GM18526 (cell line): ENCODE measurements around the gene ACKR1.

Experiments used
- POLR2A ChIP-seq: IDR thresholded peaks from 3 replicates; pipeline ENCODE4 v1.6.1; 2011; ENCODE audit not compliant: insufficient read length; ENCODE audit errors: extremely low read depth

Gene ACKR1

GRCh38 chr1:159207080-159207479 lies 2.4 kb downstream of the ACKR1 start:
- TF ChIP-seq POLR2A: no peak

- no peak for TF ChIP-seq POLR2A
Observed at GRCh38 chr1:159207774-159208173, 3.1 kb downstream of the ACKR1 start.

- no peak for TF ChIP-seq POLR2A
Observed at GRCh38 chr1:159208175-159208825, 3.6 kb downstream of the ACKR1 start.

GRCh38 chr1:159209061-159209460 lies 4.4 kb downstream of the ACKR1 start:
- no peak for TF ChIP-seq POLR2A

GRCh38 chr1:159211331-159212136 lies 6.9 kb downstream of the ACKR1 start:
- TF ChIP-seq POLR2A: no peak

GRCh38 chr1:159212596-159212995 lies 7.9 kb downstream of the ACKR1 start:
- no peak for TF ChIP-seq POLR2A

GRCh38 chr1:159214149-159214760 lies 9.6 kb downstream of the ACKR1 start:
- no peak for TF ChIP-seq POLR2A

- TF ChIP-seq POLR2A: no peak
Observed at GRCh38 chr1:159218649-159219636, 14.3 kb downstream of the ACKR1 start.

GRCh38 chr1:159222075-159222865 lies 17.6 kb downstream of the ACKR1 start:
- no peak for TF ChIP-seq POLR2A

- no peak for TF ChIP-seq POLR2A
Observed at GRCh38 chr1:159223004-159223403, 18.3 kb downstream of the ACKR1 start.

GRCh38 chr1:159228554-159228953 lies 23.9 kb downstream of the ACKR1 start:
- TF ChIP-seq POLR2A: no peak

- TF ChIP-seq POLR2A: no peak
Observed at GRCh38 chr1:159229260-159229885, 24.7 kb downstream of the ACKR1 start.

GRCh38 chr1:159229896-159230295 lies 25.2 kb downstream of the ACKR1 start:
- TF ChIP-seq POLR2A: no peak
